Gastroesophageal sphincter (tissue), 4 donors: ENCODE data around the gene COG5. TPM values are rescaled to one million over a fixed set of nuclear protein-coding genes. Genes with fewer than 3 reads are reported as not detected.

Experiments
- ATAC-seq: fragments of 150-250 bp; one replicate; pipeline ENCODE4 v1.9.1; 2016; ENCODE audit warnings: mild to moderate bottlenecking, moderate library complexity
- H3K27ac ChIP-seq, 4 donors: fragments of 200-600 bp; sonication (generic) in 3 of 4; 1 replicate in 3 of 4; 2 replicates in 1 of 4; pipeline ENCODE4 v1.5.1; 2016 to 2019
- H3K27me3 ChIP-seq: fragments of 200-600 bp; sonication (generic); one replicate; pipeline ENCODE4 v1.5.1; 2019
- H3K36me3 ChIP-seq, 2 donors: fragments of 200-600 bp; sonication (generic); one replicate each; pipeline ENCODE4 v1.5.1; 2019; ENCODE audit warnings: control low read depth in 1 of 2
- H3K4me1 ChIP-seq, 3 donors: fragments of 200-600 bp; sonication (generic); 1 replicate in 2 of 3; 2 replicates in 1 of 3; pipeline ENCODE4 v1.5.1; 2016 to 2019; ENCODE audit warnings: control low read depth in 2 of 3
- H3K4me3 ChIP-seq, 2 donors: fragments of 200-600 bp; sonication (generic); one replicate each; pipeline ENCODE4 v1.5.1; 2019; ENCODE audit warnings: mild to moderate bottlenecking in 1 of 2, moderate library complexity in 1 of 2
- H3K9me3 ChIP-seq, 3 donors: fragments of 200-600 bp; sonication (generic); one replicate each; pipeline ENCODE4 v1.5.1; 2017 to 2019; ENCODE audit warnings: control low read depth in 2 of 3
- CTCF ChIP-seq, 4 experiments: fragments of 200-600 bp in 2 of 4; fragments of 450-650 bp in 2 of 4; sonication (generic) in 1 of 4; IDR thresholded peaks; one replicate each; pipeline ENCODE4 v1.5.1; 2017 to 2019; ENCODE audit warnings: antibody characterized with exemption in 4 of 4, mild to moderate bottlenecking in 2 of 4, moderate library complexity in 2 of 4
- EP300 ChIP-seq: sonication (generic); formaldehyde crosslinking; IDR thresholded peaks from one replicate; pipeline ENCODE4 v1.6.1; 2017; ENCODE audit warnings: antibody characterized with exemption, mild to moderate bottlenecking
- POLR2A ChIP-seq, 2 donors: fragments of 450-650 bp; IDR thresholded peaks; one replicate each; pipeline ENCODE4 v1.6.1; 2017; ENCODE audit warnings: antibody characterized with exemption in 2 of 2, mild to moderate bottlenecking in 2 of 2, moderate library complexity in 1 of 2
- POLR2AphosphoS5 ChIP-seq: sonication (generic); formaldehyde crosslinking; IDR thresholded peaks from one replicate; pipeline ENCODE4 v1.6.1; 2017; ENCODE audit warnings: antibody characterized with exemption
- WGBS, 2 donors: methylation state at CpG; one replicate each; pipeline ENCODE4 v1.1.5; 2018; ENCODE audit warnings: low coverage in 1 of 2; 5-methylcytosine and 5-hydroxymethylcytosine counted together
- total RNA-seq, 4 donors: library from RNA; depleted of rRNA; stranded (reverse); fragments of >200 nt; gene quantifications; one replicate each; pipeline ENCODE4 v1.1.0, GENCODE V29; 2016

Gene COG5
- total RNA-seq, 4 donors from 2014 or later: 31.6 to 50.4 (median 41.1) TPM

GRCh38 chr7:107580716-107581383 lies 17.1 kb upstream of the COG5 start:
- no peaks in the 10 kb centered on the region for H3K27me3 ChIP-seq
- H3K4me3 ChIP-seq: peak overlapping the region; percentile 81 to 89
- TF ChIP-seq EP300: no peak
- no peak for TF ChIP-seq POLR2A (IDR thresholded peaks at IDR 0.05)
- TF ChIP-seq CTCF (IDR thresholded peaks at IDR 0.05): no peak
- TF ChIP-seq POLR2AphosphoS5: no peak
- H3K36me3 ChIP-seq: peaks cover 0 to 21% of the 10 kb centered on the region in 2 donors
- H3K4me1 ChIP-seq: peaks cover 3 to 41% (median 6%) of the 10 kb centered on the region in 3 donors
- WGBS, 2 donors: 20 to 26% methylated on average over 10 of the region's 10 CpGs
- H3K9me3 ChIP-seq: no peaks in the 10 kb centered on the region
- no peak for ATAC-seq
- peak overlapping the region; percentile 88 to 97 (median 92) for H3K27ac ChIP-seq

GRCh38 chr7:107579885-107580715 lies 16.4 kb upstream of the COG5 start, which contains the start of gene BCAP29:
TSS of gene BCAP29 (plus strand) at chr7:107580246. CDS start at chr7:107580773, 527 bp downstream.
- peak; percentile 96 for ATAC-seq
- peaks cover 3 to 41% (median 6%) of the 10 kb centered on the region in 3 donors for H3K4me1 ChIP-seq
- TF ChIP-seq EP300: no peak
- peak in 3 of 4 experiments; percentile 4 to 51 (median 17) for TF ChIP-seq CTCF (IDR thresholded peaks at IDR 0.05)
- peak; percentile 91 to 94 for TF ChIP-seq POLR2A (IDR thresholded peaks at IDR 0.05)
- peak; percentile 65 for TF ChIP-seq POLR2AphosphoS5
- H3K4me3 ChIP-seq: peak within 1 kb of the TSS; percentile 81 to 89
- WGBS, 2 donors: 0% methylated on average over 10 of the region's 89 CpGs; no CpG with 5 or more reads in 1 of the 2 donors
- peak within 1 kb of the TSS; percentile 88 to 97 (median 92) for H3K27ac ChIP-seq
- H3K36me3 ChIP-seq: peaks cover 0 to 18% of the 10 kb centered on the region in 2 donors
- H3K27me3 ChIP-seq: no peaks in the 10 kb centered on the region
- no peaks in the 10 kb centered on the region for H3K9me3 ChIP-seq

GRCh38 chr7:107579554-107579884 lies 15.8 kb upstream of the COG5 start:
- Histone ChIP-seq H3K27ac (peak overlapping the region; percentile 88 to 97 (median 92)), H3K27me3 (no peaks in the 10 kb centered on the region), H3K36me3 (peaks cover 0 to 13% of the 10 kb centered on the region in 2 donors), H3K4me1 (peaks cover 3 to 41% (median 6%) of the 10 kb centered on the region in 3 donors), H3K4me3 (peak overlapping the region; percentile 81 to 89), H3K9me3 (no peaks in the 10 kb centered on the region)
- WGBS, 2 donors: 0 to 2% methylated on average over 9 of the region's 9 CpGs
- peak; percentile 48 for ATAC-seq
- no peak for TF ChIP-seq EP300
- TF ChIP-seq POLR2AphosphoS5: no peak
- no peak for TF ChIP-seq CTCF (IDR thresholded peaks at IDR 0.05)
- no peak for TF ChIP-seq POLR2A (IDR thresholded peaks at IDR 0.05)

GRCh38 chr7:107573537-107573936 lies 9.8 kb upstream of the COG5 start:
- H3K9me3 ChIP-seq: no peaks in the 10 kb centered on the region
- H3K4me1 ChIP-seq: no peaks in the 10 kb centered on the region
- no peak overlapping the region for H3K4me3 ChIP-seq
- TF ChIP-seq POLR2A (IDR thresholded peaks at IDR 0.05) (no peak), CTCF (IDR thresholded peaks at IDR 0.05) (no peak), EP300 (no peak), POLR2AphosphoS5 (no peak)
- no peaks in the 10 kb centered on the region for H3K27me3 ChIP-seq
- peaks cover 0 to 32% of the 10 kb centered on the region in 2 donors for H3K36me3 ChIP-seq
- 87 to 88% methylated on average over 4 of the region's 4 CpGs for WGBS, 2 donors
- ATAC-seq: no peak
- no peak overlapping the region for H3K27ac ChIP-seq
